Middle frontal gyrus (tissue), 1 donor: Measurements from ENCODE around the gene AMFR.

Experiments
- DNase-seq: peaks from one replicate; pipeline ENCODE4 v3.0.0-alpha.2; 2015; ENCODE audit warnings: low spot score; ENCODE audit errors: extremely low spot score

AMFR gene

DNA sequence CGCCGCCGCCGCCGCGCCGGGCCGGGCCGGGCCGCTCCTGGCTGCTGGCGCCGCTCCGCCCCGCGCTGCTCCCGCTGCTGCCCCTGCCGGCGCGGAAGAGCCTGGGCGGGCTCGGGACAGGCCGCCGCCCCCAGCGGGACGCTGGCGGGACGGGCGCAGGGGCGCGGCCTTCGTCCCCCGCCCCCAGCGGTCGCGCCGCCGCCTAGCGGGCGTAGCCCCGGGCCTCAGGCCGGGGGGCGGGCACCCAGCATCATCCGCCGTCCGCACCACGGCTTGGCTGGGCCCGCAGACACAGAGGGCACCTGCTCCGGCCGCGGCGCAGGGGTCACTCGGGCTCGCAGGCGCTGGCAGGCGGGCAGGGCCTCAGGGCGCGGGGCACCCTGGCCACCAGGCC is at the start of gene AMFR:
Gene AMFR, minus strand, starts transcription at position 107 of the 394 bp plus-strand sequence. CDS start 218 bp downstream, outside the sequence.
- peak; percentile 48 for DNase-seq

GRCh38 chr16:56470666-56471065 is 45.3 kb upstream of the AMFR start:
- no peak for DNase-seq

DNA sequence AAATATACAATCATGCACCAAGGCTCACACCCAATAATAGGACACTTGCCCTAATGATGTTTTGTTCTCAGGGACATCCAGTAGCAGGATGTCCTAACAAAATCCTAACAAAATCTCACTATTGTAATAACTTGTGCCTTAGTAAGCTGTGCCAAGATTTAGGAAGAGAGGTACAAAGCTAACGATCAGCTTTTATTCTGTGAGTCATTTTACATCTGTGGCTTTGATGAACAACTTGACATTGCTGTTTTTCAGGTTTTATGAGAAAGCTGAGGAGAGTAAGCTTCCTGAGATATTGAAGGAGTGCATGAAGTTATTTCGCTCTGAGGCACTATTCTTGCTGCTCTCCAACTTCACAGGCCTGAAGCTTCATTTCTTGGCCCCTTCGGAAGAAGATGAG is 44.9 kb upstream of the AMFR start:
- no peak for DNase-seq

DNA sequence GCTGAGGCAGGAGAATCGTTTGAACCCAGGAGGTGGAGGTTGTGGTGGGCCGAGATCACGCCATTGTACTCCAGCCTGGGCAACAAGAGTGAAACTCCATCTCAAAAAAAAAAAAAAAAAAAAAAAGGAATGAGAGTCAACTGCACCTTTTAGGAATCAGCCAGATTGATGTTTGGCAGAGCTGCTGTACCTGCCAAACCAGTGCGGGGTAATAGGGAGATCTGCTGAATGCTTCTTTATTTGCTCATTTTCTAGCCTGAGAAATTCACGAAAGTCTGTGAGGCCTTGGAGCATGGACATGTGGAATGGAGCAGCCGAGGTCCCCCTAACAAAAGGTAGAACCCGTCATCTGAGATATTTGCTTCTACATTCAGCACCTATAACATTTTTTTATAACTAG is 44.4 kb upstream of the AMFR start:
- DNase-seq, result no peak

DNA sequence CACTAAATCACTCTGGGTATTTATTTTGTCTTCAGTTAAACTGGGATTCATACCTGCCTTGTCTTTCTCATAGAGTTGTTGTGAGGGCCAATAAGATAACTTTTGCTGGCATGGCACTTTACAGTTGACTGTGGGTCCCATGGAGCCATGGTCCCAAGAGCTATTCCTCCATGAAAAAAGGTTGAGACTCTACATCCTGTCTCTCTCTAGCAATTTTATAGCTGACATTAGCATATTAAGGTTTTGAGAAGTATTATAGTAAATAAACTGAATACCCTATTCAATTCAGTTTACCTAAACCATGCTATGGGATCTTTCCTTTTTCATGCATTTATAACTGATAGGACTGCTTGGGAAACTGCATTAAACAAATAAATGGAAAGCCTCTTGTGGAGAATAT is 43.5 kb upstream of the AMFR start:
- DNase-seq, result no peak

- no peak for DNase-seq
Measured at GRCh38 chr16:56466344-56466743, 41.0 kb upstream of the AMFR start.

GRCh38 chr16:56463153-56463552 is 37.8 kb upstream of the AMFR start:
- DNase-seq, result no peak

DNA sequence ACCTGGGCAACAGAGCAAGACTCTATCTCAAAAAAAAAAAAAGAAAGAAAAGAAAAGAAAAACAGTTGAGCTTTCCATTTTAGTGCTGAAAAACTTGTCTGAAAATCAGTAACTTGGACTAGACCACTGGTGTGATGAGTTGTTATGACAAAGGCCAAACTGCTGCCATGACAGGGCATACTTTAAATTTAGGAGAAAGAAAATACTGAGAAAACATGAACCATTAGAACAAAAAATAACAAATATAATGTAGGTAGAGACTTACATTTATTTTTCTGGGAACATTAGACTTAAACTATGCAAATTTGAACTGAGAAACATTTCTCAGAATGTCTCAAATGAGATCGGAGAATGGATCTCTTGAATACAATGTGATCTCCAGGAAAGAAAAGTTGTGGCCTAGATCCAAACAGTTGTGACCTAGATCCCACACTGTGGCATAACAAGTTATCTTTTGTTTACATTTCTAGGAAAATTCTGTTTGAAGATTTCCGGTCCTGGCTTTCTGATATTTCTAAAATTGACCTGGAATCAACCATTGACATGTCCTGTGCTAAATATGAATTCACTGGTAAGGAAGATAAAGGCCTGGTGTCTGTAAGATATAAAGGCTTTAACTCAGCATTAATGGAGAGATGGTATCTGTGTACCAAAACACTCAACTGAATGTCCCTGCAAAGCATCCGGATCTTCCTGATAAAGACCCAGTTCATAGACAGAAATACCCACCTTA is 36.9 kb upstream of the AMFR start:
- DNase-seq, result no peak

DNA sequence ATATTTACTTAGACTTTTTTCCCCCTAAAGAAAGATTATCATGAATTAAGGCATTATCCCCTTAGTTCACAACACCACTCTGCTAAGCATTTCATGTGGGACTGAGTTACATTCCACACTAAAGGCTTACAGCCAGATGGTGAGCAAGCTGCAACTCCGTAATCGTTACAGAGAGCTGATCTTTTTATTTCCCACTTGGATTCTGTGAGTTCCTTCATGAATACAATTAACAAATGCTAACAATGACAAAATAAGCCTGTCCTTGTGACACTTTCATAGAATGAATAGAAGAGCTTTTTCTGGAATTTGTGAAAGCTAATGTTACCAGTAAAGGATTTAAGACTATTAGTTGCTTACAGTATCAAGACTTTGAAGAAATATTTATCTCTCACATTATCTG is 34.8 kb upstream of the AMFR start:
- peak; percentile 47 for DNase-seq

GRCh38 chr16:56457927-56458470 is 32.7 kb upstream of the AMFR start:
- no peak for DNase-seq

DNA sequence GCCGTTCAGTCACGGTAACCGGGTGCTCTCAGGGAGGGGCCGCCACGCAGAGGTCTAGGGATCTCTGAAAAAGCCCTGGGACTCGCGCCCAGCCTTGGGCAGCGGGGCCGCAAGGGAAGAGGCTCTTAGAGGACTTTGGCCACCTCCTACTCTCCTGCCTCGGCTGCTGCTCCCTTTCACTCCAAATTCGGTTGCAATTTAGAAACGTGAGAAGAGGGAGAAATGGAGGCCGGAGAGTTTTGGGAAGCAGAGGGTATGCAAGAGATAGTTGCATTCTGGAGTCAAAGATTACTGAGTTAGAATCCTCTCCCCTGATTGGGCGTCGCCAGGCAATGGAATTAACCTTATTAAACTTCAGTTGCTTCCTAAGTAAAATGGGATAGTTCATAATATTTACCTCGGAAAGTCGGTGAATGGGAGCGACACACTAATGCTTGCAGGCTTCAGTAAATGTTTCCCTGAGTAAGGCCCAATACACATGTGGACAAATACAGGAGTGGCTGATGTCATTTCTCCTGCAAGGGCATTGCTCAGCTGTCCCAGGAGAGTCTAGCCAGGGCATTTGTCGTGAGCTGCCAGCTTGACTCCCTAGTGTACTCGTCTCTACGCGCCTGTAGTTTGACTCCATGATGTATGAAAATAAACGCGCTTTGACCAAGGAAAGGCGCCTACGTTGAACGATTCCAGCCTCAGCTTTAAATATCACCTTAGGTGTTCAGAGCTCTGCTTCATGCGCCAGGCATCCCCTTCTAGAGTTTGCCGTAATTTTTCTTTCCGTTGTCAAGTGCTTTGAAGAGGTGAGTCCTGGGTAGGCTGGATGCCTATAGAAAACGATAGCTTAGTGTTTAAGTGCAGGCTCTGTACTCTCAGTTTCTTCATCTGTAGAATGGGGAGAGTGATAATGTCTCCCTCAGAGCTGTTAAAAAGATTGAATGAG is 26.7 kb upstream of the AMFR start:
- DNase-seq, result peak; percentile 13

GRCh38 chr16:56450986-56451752 is 25.8 kb upstream of the AMFR start, which contains the start of the genes NUDT21 and OGFOD1:
TSS of gene NUDT21 (minus strand) at chr16:56451332. CDS start at chr16:56451202, 130 bp downstream.
TSS of gene OGFOD1 (plus strand) at chr16:56451554. CDS start at chr16:56451613, 59 bp downstream.
- peak; percentile 96 for DNase-seq

DNA sequence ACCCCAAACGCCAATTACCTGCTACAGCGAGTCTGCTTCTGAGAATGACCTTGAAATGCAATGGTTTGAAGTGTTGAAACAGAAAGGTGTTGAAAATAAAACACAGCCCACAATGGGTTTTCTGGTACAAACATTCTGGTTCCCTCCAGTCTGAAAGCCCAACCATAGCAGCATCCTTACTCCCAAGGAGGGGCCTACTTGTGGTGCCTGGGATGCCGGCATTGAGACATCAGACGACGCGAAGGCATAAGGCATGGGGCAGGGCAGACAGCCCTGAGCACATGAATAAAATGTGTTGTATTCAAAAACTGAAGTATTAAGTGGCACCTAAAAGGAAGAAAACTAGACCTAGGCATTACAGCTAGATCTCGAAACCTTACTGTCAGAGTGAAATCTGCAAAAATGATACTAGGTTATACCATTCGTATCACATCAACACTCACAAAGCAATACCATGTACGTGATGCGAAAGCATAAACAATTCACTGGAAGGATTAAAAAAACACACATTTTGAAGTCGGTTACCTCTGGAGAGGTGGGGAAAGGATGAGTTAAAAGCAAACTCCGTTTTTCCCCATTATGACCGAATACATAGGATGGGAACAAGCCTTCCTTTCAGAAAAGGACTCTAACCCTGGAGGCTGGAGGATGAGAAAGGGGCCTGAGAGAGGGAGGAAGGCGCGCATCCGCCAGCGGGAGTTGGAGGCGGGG is 25.1 kb upstream of the AMFR start:
- DNase-seq, result no peak

GRCh38 chr16:56448005-56448404 is 22.7 kb upstream of the AMFR start:
- DNase-seq, result no peak

GRCh38 chr16:56447286-56447685 is 21.9 kb upstream of the AMFR start:
- no peak for DNase-seq

GRCh38 chr16:56438038-56438437 is 12.7 kb upstream of the AMFR start:
- no peak for DNase-seq

DNA sequence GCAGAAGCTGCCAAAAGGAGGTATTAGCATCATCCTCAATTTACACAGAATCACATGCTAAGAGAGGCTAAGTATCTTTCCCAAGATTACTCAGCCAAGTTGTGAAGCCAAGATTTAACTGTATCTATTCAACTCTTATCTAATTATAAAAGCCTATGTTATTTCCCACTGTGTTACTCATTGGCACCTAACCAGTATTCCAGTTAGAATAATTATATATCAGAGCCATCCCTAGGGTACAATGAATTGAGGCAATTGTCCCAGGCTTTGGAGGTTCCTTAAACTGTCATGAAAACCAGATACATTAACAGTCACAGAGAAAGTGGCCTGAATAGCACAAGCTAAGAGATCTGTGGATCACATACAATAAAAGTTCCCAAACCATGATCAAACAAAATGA is 10.9 kb upstream of the AMFR start:
- no peak for DNase-seq

DNA sequence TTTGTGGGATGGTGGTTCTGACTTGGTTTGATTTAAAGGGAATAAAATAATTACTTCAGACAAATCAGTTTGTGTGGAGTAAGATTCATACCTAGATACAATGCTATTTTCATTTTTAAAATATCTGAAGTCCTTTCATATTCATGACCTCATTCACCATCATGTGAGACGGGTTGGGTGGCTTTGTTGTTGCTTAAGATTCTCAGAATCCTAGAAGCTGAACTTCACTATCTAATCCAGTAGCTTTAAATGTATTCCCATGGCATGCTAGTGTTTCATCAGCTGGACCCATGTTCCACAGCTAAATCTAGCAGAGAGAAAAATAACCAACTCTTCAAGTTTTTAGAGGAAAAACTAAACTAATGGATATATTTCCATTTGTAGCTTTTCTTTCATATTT is 2.7 kb upstream of the AMFR start:
- DNase-seq, result no peak

GRCh38 chr16:56426585-56426984 is 1.2 kb upstream of the AMFR start:
- no peak for DNase-seq

DNA sequence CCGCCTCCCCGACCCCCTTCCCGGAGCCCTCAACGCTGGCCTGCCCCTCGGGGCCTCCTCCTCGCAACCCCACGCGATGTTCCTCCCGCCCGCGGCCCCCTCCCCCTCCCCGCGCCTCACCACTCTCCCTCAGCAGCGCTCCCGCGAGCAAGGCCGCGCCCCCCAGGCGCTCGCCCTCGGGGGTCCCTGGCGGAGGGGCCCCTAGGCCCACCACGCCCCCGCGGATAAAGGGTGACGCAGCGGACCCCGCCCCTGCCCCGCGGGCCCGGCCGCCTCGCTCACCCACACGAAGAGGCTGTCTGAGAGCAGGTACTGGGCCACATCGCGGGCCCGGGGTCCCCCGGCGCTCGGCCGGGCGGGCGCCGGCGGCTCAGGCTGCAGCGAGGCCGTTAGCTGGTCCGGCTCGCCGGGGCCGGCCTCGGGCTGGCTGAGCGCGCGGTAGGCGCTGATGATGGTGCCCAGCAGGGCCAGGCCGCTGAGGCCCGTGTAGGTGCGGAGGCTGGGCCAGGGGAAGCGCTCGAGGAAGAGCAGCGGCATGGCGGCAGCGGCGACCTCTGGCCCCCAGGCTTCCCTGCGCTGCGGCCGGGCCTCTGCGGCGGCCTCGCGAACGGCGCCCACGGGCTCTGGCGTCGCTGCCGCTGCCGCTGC is 430 bp downstream of the AMFR start:
- DNase-seq, result no peak
